ENCODE data around the gene TRAF2. TPM values are rescaled to one million over a fixed set of nuclear protein-coding genes. Genes with fewer than 3 reads are reported as not detected.

Gene TRAF2
- total and polyA plus RNA-seq, 2 of the 13 experiments (the other 11 are each of a cell fraction or from before 2014, with no cell fraction given), result 12.4 to 13.6 TPM

DNA sequence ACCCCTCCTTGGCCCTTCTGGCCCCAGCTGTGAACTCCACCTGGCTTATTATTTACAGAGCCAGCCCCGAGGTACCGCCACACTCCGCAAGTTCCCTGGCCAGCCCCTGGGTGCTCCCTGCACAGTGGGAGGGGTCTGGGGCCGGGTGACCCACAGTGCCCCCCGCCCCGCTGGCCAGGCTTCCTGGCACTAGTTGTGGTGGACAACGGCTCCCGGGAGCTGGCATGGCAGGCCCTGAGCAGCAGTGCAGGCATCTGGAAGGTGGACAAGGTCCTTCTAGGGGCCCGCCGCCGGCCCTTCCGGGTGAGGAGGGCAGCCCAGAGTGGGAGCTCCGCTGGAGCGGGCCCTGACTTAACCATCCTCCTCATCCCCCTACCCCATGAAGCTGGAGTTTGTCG is 30.2 kb upstream of the TRAF2 start (continued):
- TF ChIP-seq ZBTB34 (CRISPR knock-in tag; IDR thresholded peaks at IDR 0.05), result no peak
- TF ChIP-seq TARDBP (CRISPR knock-in tag; IDR thresholded peaks at IDR 0.05), result no peak
- no peak for TF ChIP-seq EZH2 (conservative IDR thresholded peaks at IDR 0.05; ENCODE audit: low read depth, low read length)
- TF ChIP-seq TBX2 (CRISPR knock-in tag; IDR thresholded peaks at IDR 0.05; ENCODE audit: borderline replicate concordance), result 0 out of 2 replicates have a peak, but pooled peaks have one; percentile 15
- no peak for TF ChIP-seq ZBTB20 (CRISPR knock-in tag; IDR thresholded peaks at IDR 0.05; ENCODE audit: borderline replicate concordance, low read depth)
- no peak for TF ChIP-seq PRMT3 (CRISPR knock-in tag; IDR thresholded peaks at IDR 0.05; ENCODE audit: borderline replicate concordance, low read depth)
- TF ChIP-seq, protein P1, sequence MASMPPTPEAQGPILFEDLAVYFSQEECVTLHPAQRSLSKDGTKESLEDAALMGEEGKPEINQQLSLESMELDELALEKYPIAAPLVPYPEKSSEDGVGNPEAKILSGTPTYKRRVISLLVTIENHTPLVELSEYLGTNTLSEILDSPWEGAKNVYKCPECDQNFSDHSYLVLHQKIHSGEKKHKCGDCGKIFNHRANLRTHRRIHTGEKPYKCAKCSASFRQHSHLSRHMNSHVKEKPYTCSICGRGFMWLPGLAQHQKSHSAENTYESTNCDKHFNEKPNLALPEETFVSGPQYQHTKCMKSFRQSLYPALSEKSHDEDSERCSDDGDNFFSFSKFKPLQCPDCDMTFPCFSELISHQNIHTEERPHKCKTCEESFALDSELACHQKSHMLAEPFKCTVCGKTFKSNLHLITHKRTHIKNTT (CRISPR knock-in tag; IDR thresholded peaks at IDR 0.05), result no peak
- no peak for TF ChIP-seq ZFP36L2 (CRISPR knock-in tag; IDR thresholded peaks at IDR 0.05)
- TF ChIP-seq AGO1 (IDR thresholded peaks at IDR 0.05; ENCODE audit: low read depth, low read length, poor library complexity, severe bottlenecking), result peak; percentile 29
- TF ChIP-seq ZNF383 (CRISPR knock-in tag; IDR thresholded peaks at IDR 0.05; ENCODE audit: borderline replicate concordance), result no peak
- no peak for TF ChIP-seq ZFP91 (CRISPR knock-in tag; IDR thresholded peaks at IDR 0.05; ENCODE audit: borderline replicate concordance)
- no peak for TF ChIP-seq TRAFD1 (CRISPR knock-in tag; IDR thresholded peaks at IDR 0.05; ENCODE audit: borderline replicate concordance)
- TF ChIP-seq KDM2A (CRISPR knock-in tag; IDR thresholded peaks at IDR 0.05; ENCODE audit: borderline replicate concordance, low read depth), result no peak
- TF ChIP-seq, protein P2, sequence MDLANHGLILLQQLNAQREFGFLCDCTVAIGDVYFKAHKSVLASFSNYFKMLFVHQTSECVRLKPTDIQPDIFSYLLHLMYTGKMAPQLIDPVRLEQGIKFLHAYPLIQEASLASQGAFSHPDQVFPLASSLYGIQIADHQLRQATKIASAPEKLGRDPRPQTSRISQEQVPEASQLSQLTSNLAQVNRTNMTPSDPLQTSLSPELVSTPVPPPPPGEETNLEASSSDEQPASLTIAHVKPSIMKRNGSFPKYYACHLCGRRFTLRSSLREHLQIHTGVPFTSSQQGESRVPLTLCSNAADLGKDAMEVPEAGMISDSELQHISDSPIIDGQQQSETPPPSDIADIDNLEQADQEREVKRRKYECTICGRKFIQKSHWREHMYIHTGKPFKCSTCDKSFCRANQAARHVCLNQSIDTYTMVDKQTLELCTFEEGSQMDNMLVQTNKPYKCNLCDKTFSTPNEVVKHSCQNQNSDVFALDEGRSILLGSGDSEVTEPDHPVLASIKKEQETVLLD (CRISPR knock-in tag; IDR thresholded peaks at IDR 0.05; ENCODE audit: low read depth), result no peak
- no peak for TF ChIP-seq ZBTB8A (CRISPR knock-in tag; IDR thresholded peaks at IDR 0.05; ENCODE audit: borderline replicate concordance, low read depth)
- TF ChIP-seq, protein P3, sequence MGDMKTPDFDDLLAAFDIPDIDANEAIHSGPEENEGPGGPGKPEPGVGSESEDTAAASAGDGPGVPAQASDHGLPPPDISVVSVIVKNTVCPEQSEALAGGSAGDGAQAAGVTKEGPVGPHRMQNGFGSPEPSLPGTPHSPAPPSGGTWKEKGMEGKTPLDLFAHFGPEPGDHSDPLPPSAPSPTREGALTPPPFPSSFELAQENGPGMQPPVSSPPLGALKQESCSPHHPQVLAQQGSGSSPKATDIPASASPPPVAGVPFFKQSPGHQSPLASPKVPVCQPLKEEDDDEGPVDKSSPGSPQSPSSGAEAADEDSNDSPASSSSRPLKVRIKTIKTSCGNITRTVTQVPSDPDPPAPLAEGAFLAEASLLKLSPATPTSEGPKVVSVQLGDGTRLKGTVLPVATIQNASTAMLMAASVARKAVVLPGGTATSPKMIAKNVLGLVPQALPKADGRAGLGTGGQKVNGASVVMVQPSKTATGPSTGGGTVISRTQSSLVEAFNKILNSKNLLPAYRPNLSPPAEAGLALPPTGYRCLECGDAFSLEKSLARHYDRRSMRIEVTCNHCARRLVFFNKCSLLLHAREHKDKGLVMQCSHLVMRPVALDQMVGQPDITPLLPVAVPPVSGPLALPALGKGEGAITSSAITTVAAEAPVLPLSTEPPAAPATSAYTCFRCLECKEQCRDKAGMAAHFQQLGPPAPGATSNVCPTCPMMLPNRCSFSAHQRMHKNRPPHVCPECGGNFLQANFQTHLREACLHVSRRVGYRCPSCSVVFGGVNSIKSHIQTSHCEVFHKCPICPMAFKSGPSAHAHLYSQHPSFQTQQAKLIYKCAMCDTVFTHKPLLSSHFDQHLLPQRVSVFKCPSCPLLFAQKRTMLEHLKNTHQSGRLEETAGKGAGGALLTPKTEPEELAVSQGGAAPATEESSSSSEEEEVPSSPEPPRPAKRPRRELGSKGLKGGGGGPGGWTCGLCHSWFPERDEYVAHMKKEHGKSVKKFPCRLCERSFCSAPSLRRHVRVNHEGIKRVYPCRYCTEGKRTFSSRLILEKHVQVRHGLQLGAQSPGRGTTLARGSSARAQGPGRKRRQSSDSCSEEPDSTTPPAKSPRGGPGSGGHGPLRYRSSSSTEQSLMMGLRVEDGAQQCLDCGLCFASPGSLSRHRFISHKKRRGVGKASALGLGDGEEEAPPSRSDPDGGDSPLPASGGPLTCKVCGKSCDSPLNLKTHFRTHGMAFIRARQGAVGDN (CRISPR knock-in tag; IDR thresholded peaks at IDR 0.05), result peak; percentile 42
- no peak for TF ChIP-seq NRL (CRISPR knock-in tag; IDR thresholded peaks at IDR 0.05; ENCODE audit: borderline replicate concordance)
